A172 (cell line): ENCODE data around the gene STIP1. TPM values are rescaled to one million over a fixed set of nuclear protein-coding genes. Genes with fewer than 3 reads are reported as not detected.
A peak's percentile ranks its signal among the peaks of the same experiment; 100 is the strongest.

Source experiments
- DNase-seq: peaks from one replicate; pipeline ENCODE4 v3.0.0-alpha.2; 2015; ENCODE audit warnings: low spot score
- total RNA-seq: library from RNA; depleted of rRNA; stranded (reverse); fragments of >200 nt; shearing (Covaris generic); gene quantifications from 2 replicates; pipeline ENCODE4 v1.2.3, GENCODE V29; 2014; rRNA removed

STIP1 gene
- total RNA-seq = 424 and 474 TPM in 2 replicates

DNA sequence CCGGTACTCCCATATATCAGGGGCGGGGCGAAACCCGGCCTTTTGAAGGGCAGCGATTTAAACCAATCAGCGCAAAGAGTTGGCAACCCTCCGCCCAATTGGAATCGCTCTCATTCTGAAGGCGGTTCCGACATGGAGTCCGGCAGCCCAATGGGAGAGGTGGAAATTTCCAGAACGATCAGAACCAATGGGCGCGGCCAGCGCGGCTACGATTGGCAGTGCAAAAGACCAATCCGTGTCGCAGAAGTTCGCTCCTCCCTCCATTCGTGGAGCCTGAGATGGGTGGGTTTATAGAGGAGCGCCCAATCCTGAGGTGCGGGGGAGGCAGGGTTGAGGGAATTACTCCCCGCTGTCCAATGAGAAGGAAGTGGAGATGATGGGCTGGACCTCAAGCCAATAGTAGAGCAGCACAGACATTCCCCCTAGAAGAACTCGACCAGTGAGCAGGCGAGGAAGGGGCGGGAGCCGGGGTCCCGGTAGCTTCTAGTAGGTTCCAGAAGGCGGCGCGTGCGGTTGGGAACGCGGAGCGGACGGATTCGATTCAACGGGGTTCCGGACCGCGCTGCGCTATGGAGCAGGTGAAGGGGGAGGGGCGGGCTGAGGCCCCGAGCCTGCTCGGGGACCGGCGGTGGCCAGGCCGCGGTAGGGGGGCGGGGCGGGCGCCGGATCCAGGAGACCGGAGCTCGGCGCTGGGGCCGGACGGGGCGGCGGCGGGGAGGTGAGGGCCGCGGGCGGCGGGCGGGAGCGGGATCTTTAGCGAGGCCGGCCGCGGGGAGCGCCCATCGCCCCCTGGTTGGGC, at the start of gene STIP1:
Gene STIP1 (plus strand): TSS at position 479 of the 799 bp plus-strand sequence. CDS start 91 bp downstream, at position 570.
- peak; percentile 100 for DNase-seq

DNA sequence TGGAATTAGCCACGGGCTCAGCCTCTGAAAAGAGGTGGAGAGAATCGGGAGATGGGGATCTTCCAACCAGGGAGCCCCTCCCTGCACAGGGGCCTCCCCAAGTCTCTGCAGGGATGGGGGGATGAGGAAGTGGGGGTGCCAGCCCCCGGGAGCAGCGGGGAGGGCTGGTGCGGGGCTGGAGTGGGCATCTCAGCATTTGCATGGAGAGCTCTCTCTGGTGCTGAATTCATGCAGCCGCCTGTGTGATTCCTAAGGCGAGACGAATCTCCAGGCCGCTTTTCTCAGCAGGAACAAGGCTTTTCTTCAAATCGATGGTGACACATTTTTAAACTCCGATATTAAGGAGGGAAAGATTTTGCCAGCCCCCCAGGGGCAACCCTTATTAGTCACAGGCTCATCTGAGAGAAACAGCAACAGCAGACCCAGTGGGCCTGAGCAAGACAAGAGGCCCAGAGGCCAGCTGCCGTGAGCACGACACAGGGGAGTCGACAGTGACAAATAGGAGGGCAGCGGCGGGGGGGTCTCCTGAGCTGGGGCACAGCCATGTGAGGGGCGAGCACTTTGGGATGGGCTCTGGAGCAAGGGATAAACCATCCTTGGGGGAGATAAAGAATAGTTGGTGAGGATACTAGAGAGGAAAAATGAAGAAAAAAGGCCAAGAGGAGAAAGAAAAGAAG, 49.1 kb upstream of the STIP1 start:
- DNase-seq = no peak

GRCh38 chr11:64138398-64138797, 47.6 kb upstream of the STIP1 start:
- DNase-seq = no peak

DNA sequence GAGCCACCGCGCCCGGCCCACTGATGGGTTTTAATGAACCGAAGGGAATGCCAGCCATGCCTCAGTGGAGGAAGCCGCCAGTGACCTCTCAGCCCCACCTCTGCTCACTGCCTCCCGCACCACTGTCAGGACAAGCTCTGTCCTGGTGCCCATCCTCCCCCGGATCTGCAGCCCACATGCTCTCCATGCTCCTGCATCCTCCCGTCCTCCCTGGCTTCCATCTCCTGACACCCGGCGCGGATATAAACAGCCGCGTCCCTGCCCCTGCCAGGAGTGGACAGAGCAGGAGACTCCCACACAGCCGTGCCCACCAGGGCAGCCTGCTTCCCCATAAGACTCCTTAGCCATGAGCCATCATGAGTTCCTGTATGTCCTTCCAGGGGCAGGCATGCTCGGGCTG, 46.9 kb upstream of the STIP1 start:
- DNase-seq = no peak

GRCh38 chr11:64140082-64140481, 45.9 kb upstream of the STIP1 start:
- DNase-seq = no peak

DNA sequence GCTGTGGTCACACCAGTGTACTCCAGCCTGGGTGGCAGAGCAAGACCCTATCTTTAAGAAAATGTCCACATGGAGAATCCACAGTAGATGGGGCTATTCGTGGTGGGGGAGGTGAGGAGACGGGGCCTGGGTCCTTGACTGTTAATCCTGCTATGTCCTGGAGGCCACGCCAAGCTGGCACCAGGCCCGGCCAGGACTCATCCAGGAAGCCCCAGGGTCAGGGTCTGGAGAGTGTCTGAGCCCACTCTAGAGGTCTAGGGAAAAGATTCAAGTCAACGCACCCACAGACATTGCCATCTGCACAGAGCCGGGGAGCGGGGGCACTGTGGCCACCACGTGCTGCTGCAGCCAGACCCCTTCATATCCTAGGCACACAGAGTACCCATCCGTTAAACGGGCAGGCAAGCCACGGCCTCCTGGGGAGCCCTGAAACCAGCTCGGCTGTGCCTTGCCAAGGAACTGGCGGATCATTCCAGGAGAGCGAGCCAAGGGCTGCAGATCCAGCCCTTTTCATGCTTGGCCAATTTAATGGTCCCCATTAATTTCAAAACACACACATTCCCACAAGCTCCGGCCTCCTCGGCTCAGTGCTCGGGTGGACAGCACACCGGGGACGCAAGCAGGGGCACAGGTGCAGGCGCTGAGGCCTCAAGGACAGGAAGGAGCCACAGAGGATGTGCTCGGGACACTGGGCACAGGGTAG, 44.7 kb upstream of the STIP1 start:
- no peak for DNase-seq

- no peak for DNase-seq
These were observed 41.1 kb upstream of the STIP1 start for GRCh38 chr11:64144587-64145472.

GRCh38 chr11:64146036-64146955, 39.7 kb upstream of the STIP1 start:
- peak; percentile 42 for DNase-seq

DNA sequence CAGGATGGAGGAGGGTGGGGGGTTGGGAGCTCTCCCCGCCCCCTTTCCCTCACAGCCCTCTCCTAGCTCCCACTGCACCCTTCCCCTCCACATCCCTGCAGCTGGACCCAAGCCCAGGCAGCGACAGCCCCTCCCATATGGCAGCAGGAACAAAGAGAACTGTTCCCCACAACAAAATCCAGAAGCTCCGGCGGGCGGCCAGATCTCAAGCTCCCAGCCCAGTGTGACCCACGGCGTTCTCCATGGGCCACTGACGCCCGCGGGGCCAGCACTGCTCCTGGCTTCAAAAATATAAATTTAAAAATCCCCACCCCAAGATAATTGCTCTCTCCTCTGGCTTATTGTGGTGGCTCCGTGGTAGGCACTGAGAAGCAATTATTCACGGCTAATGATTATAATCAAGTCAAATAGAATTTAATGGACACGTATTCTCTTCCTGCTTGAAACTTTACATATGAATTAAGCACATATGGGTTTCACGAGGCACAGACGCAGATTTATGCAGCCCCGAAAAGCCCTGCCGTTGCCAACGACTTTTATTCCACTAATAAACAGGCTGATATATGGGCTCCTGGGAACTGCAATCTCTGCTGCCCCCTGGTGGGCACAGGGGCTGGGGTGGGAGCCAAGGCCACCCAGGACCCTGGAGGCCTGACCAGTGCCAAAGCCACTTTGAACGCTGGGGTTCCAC, 37.6 kb upstream of the STIP1 start:
- DNase-seq = peak; percentile 51

GRCh38 chr11:64148917-64149617, 36.9 kb upstream of the STIP1 start:
- no peak for DNase-seq

DNA sequence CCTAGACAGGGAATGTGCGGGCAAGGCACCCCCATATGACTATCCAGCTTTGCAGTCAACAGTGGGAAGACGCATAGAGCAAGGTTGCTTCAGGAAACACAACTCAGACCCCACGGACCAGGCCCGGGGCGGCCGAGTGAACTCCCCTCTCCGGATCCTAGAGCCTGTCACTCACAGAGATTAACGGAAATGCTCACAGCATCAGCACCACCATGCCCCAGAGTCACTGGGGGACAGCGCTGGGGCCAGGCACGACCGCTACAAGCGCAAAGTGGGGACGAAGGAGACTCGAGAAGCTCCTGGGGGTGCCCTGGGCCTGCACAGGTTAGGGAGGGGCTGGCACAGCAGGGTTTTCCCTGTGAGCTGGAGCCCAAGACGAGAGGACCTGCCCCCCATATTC, 35.9 kb upstream of the STIP1 start:
- DNase-seq = no peak

GRCh38 chr11:64150481-64151239, 35.3 kb upstream of the STIP1 start:
- DNase-seq = no peak

GRCh38 chr11:64151337-64151736, 34.6 kb upstream of the STIP1 start:
- no peak for DNase-seq

- peak; percentile 33 for DNase-seq
These were observed 32.9 kb upstream of the STIP1 start for GRCh38 chr11:64152841-64153691.

DNA sequence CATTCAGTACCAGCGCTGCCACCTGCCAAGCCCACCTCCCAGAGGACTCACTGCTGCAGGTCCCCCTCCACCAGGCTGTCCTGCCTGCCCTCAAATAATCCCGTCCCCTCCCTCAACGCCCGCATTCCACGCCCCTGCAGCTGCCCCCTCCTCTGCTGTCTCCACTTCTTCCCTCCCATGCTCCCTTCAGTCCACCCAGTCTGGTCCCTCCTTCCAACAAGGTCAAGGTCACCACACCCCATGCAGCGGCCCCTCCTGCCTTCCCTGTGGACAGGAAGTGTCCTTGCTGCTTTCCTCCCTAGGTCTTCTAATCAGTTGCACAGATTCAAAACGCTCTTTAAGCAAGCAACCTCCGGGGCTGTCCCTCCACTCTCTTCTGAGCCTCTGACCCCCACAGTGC, 32.2 kb upstream of the STIP1 start:
- DNase-seq = no peak

GRCh38 chr11:64156235-64157011, 29.5 kb upstream of the STIP1 start:
- DNase-seq = no peak
